Brain pericyte (primary cell): ENCODE measurements around the gene NNT.

Experiments used
- DNase-seq: peaks from one replicate; pipeline ENCODE4 v3.0.0-alpha.2; 2012; ENCODE audit warnings: low read depth, low spot score

NNT gene

DNA sequence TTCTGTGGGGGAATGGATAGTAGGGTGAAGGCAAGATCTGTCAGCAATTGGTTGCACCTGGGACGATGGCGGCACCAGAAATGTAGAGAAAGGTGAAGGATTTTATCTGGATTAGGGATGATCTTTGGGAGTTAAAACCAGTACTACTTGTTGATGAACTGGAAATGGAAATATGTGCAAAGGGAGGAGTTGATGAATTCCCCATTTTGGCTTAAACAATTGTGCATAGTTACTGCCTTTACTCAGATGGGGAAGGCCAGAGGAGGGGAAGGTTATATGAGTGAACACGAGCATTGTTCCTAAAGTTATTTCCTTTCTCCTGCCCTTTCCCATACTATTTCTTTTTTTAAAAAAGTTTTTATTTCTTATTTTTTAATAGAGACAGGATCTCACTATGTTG lies 19.1 kb downstream of the NNT start:
- no peak for DNase-seq

DNA sequence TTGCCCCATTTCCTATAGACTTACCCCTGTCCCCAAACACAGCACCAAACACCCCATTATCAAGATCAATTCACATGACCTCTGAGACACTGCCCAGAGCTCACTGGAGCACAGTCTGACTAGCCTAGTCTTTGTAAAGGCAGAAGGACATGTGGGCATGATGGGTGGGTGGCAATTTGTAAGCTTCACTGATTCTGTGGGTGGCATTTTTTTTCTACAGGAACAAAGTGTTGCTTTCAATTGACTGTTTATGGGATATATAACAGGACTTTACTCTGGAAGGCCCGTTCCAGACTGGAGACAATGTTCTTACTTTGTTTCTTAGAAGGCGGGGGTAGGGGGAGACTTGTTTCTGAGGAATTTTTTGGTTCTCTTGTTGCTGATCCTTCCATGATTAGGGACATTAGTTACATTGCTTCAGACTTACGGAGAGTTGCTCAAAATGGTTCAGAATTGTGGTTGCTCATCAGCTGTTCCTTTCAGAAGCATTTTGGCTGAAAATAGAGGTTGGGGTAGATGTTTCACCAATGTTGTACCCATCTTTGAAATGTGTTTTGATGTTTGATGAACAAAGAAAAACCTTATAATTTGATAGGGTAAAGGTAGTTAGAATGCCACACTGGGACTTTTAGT lies 20.2 kb downstream of the NNT start:
- no peak for DNase-seq

DNA sequence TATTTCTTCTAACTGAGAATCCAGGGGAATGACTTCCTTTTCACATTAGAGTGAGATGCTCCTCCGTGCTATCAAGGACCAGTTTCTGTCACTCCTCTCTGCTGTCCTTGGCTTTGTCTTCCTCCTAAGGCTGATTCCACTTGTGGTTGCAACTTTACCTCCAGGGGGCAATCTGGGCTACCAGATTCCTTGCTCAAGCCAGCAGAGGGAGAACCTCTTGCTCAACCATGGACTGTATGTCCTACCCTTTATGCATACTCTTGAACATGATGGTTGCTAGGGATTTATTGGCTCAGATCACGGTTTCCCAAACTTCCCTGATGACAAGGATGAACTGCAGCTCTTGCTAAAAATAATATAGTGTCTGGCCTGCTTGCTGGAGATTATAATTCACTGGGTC lies 24.0 kb downstream of the NNT start:
- DNase-seq: no peak

DNA sequence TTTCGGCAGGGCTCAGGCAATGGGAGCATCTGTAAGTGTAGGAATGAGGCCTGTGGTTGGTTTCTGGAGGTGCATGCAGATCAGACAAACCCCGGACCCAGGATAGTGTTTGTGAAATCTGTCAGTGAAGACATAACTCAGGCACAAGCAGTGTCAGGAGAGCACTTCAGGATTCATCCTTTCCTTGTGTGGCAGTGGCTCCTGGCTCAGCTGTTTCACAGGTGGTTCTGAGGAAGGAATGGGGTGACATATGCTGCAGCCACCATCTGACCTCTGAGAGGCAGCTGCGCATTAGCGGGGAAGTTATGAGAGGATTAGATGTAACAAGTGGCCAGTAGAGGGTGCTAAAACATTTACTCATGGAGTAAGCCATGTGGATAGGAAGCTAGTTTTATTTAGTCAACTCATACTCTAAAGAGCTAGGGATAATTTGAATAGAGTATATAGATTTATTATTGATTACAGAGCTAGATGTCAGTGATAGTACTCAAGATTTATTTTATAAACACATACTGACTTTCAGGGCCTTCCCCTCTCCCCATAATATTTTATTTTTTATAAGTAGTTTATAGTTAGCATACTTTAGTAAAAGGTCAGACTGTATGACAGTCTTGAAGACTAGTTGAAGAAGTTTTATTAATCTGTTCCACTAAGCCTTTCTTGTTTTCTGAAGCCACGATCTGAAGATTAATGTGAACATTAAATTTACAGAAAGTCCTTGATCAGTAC lies 28.4 kb downstream of the NNT start:
- peak; percentile 34 for DNase-seq

DNA sequence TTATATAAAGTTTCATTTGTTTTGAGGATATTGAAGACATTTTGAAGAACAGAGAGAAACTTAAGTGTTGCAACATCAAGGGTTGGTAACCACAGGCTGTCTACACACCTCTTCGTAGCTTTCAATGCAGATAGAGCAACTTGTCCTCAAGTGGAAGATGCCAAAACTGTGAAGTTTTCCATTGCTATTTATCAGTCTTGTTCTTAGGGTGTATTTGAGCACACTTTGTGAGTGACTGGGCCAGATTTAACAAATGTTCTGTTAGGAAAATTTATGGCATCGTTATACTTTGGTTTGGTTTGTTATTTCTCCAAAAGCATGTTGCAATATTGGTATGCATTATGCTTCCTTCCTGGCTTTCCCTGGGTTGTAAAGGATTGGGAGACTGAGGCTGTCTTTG lies 31.6 kb downstream of the NNT start:
- no peak for DNase-seq

DNA sequence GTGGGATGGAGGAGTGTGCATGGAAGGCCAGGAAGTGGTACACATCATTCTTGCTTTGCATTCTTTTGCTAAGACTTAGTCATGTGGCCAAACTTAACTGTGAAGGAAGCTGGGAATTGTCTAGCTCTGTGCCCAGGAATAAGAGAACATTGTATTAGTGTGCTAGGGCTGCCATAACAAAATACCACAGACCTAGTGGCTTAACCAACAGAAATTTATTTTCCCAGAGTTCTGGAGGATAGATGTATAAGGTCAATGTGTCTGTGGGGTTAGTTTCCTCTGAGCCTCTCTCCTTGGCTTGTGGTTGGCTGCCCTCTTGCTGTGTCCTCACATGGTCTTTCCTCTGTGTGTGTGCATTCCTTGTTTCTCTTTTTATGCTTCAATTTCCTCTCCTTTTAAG lies 32.4 kb downstream of the NNT start:
- DNase-seq: no peak

DNA sequence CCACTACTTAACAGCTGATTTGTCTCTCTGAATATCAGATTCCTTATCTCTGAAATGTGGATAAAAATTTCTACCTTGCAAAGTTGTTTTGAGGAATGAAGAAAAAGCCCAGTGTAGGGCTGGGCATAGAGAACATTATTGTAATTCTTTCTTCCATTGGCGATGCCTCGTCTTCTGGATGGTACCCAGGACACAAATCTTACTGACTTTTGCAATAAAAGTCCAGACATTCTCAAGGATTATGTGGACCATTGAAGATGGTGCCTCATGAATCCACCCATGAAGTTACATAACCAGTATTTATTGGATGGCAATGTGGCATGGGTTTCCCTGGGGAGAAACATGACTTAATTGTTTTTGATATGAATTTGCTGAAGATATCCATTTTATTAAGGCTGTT lies 33.1 kb downstream of the NNT start:
- DNase-seq: no peak

DNA sequence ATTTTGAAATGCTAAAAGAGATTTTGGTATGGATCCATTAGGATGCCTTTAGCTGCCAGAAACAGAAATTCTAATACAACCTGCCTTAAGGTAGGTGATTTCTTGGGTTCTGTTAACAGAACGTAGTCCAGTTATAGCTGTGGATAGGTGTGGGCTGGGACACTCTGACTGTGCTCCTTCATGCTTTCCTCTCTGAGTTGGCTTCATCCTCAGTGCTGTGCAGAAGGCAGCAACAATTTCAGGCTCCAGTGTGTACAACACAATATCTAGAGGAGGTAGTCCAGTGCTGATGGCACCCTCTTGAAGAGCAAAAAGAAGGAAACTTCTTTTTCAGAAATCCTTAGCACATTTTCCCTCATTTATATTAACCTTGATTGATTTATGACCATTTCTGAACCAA lies 34.4 kb downstream of the NNT start:
- no peak for DNase-seq

DNA sequence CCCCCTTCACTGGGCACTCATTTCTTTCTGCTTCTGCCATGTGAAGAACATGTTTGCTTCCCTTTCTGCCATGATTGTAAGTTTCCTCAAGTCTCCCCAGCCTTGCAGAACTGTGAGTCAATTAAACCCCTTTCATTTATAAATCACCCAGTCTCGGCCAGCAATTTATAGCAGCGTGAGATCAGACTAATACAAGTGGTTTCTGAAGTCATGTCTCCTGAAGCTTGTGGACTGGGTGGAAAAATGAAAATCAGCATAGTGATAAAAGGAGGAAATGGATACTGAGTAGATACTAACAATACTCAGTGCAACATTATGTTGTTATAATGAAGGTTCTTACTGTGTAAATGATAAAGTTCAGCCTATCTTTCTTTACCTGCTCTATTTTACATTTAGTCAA lies 35.1 kb downstream of the NNT start:
- no peak for DNase-seq

DNA sequence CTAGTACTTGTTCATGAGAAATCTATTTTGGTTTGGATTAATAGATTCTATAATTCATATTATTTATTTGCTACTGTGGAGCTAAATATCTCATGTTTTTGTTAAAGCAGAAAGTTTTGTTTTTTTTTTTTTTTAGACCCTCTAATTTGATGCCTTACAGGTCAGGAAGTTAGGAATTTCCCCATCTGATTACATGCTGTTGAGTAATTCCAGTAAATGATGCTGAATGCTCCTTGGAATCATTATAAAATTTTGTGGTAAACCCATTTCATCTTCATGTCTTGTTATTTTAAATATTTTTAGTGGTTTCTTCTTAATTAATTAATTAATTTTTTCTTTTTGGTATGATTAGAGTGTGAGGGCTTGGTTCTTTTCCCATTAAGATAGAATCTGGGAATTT lies 35.6 kb downstream of the NNT start:
- DNase-seq: no peak

DNA sequence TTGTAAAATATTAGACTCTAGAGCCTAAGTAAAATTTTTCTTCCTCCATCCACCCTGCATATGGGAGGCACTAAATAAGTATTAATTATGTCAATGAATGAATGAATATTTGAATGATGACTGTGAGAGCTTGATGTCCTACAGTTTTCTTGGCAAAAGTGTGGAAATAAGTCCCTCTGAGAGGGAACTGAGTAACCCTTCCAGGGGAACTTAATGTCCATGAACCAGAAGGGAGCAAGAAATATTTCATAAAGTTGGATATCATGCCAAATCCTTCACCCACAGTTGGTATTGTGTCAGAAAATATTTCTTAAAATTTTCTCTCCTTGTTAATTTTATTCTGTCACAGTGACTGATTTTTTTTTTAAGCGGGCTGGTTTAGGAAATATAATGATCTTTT lies 36.6 kb downstream of the NNT start:
- no peak for DNase-seq

DNA sequence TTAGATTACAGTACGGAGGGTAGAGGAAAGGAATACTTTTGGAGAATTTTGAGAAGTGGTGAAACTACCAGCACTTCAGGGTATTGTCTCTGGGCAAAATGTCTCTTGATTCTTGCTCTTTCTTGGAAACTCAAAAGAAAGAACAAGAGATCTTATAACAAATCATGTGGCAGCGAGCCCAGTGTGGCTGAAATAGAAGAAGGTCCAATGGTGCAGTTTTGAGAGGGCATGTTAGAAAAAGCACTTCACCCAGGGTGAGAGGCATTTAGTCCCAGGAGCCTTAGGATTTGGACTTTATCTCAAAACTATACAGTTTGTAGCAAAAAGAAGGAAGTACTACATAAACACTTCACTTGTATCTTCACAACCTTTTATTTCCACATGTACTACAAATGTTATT lies 39.4 kb downstream of the NNT start:
- no peak for DNase-seq

DNA sequence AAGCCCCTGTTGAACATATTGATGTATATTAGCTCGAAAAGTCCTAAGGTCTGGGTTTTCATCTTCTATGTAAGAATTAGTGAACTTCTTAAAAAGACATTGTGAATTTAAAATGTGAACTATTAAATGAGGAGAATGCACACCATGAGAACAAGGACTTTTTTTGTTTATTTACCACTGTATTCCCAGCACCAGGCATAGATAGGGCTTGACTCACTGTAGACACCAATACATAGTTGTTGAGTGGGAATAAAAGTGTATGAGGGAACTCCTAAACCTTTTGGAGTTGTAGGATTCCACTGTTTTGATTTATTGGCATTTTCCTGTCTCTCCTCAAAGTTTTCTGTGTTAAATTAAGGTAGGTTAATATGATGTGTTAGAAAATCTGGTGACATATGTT lies 40.3 kb downstream of the NNT start:
- DNase-seq: no peak

DNA sequence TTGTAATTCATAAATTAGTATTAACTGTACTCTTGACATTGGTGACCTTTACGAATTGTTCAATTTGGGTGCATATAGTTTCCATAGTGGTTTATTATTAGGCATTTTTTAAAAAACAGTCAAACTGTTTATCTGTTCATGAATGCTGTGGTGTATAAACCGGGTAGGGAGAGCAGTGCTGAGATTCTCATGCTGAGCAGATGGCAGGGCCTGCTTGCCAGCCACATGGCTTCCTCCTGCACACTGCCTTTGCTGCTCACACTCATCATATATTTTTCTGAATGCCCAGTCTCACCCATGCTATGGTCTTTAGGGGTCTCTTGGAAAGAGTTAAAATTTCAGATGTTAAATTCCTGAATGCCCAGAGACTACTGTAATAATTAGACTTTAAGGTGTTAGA lies 40.8 kb downstream of the NNT start:
- DNase-seq: no peak

DNA sequence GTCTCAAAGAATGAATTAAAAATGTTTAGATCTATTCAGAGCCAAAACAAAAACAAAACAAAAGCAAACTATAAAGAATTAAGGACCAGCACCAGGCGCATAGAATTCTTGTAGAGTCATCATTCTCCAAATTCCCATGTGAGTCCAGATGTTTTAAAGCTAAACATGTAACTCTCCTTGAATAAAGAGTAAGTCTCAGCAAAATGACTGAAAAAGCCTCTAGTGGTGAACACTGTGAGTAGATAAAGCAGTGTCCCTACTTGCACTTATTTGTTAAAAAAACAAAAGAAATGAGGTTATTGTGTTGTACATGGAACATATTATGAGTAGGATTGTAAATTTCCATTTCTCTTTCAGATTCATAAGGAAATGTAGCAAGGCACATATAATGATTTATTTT lies 44.0 kb downstream of the NNT start:
- DNase-seq: peak; percentile 32

DNA sequence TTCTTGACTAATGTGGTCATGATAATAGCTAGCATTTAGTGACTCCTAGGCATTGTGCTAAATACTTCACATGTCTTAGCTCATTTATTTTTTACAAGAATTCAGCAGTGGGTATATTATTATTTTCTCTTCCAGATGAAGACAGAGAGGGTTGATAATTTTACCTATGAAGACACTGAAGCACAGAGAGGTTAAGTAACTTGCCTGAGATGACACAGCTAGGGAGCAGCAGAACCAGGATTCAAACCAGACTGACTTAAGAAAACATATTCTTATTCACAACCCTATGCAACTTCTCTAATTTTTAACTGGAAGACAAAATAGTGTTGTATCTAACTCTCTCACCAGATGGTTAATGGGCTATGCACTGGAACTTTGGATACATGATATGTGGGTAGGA lies 44.8 kb downstream of the NNT start:
- no peak for DNase-seq

DNA sequence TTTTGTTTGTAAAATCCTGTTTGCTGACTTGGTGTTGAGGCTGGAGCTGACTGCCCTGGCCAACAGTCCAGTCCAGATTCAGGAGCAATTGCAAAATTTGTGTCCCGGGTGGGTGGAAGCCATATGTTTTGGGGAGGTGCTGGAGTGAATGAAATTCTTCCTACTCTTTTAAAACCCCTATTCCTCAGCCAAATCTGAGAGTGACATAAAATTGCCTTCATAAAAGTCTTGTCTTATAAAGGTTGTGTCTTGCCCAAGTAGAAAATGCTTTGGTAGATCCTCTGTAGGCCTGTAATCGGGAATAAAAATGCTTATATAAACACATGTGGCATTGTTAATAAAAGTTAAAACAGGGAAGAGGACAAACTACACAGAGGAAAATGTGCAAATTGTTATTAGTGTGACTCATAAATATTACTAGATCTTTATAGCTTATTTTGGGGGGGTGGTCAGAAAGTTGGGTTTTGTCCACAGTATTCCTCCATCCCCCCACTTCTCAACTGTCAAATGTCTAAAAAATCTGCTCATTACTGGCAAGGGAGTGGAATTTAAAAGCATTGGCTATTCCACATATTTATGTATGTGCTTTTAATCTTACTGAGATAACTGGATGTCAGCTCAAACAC lies 45.6 kb downstream of the NNT start:
- DNase-seq: no peak

DNA sequence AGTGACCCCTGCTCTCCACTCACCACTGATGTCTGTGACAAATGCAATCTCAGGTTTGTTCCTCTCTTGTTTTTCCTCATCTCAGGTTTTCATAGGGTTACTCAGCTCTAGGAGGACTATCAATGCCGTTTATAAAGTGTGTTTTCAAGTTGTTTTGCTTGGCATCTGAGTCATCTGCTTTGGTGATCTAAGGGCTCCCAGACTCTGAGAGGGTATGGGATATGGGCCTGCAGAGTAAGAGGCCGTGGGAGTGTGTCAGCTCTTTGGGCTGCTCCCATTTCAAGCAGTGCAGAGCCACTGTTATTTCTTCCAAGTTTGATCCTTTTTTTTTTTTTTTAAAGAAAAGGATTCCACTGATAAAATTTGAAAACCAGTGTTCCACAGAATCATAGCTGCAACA lies 46.3 kb downstream of the NNT start:
- DNase-seq: peak; percentile 76

DNA sequence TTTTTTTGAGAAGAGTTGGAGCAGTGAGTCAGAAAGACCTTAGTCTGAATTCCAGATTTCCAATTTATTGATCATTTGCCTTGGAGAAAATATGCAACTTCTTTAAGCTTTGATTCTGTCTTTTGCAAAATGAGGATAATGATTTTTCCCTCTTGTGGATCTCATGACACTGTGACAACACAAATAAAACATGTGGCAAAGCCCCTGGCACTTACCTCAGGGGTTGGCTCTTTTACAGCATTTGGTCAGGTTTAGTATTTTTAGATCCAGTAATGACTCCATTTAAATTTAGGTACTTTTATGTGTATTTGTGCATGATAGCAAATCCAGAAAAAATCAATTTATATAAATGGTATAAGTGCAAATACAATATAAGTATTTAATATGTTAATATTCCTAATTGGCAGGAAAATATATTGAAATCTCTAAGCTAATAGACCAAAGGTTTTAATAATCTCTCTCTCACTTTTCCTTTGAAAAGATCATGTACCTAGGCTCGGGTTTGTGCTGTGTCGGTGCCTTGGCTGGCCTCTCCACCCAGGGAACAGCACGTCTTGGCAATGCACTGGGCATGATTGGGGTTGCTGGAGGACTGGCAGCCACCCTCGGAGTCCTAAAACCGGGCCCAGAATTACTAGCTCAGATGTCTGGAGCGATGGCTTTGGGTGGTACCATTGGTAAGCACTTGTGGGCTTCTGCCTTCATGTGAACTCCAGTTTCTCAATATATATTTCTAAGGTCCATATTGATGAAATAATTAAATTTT lies 49.7 kb downstream of the NNT start:
- DNase-seq: no peak

DNA sequence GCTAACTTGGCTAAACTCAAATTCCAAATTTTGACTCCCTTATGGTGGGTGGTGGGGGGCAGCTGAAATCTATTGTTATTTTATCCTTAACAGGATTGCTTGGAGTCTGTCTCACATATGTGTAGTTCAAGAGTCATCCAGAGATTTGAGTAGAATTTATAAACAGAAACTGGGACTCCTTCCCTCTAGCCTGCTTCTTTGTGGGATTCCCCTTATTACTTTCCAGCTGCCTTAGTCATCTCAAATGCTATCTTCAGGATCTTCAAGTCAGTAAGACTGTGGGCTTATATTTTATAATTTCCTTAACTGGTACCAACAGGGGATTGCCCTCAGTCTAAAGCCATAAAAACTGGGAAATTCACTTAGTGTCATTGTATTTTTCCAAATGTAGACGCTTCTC lies 55.5 kb downstream of the NNT start:
- DNase-seq: no peak

DNA sequence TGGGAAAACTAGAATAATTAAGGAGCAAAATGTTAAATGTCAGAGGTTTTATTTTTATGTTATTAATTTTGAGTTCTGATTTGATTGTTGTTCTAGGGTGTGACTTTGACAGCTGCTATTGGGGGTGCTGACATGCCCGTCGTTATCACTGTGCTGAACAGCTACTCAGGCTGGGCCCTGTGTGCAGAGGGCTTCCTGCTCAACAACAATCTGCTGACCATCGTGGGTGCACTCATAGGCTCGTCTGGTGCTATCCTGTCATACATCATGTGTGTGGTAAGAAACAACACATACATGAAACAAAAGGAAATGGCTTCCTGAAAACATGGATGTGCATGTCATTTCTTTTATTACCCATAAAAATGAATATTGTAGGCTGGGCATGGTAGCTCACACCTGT lies 56.1 kb downstream of the NNT start:
- DNase-seq: no peak

DNA sequence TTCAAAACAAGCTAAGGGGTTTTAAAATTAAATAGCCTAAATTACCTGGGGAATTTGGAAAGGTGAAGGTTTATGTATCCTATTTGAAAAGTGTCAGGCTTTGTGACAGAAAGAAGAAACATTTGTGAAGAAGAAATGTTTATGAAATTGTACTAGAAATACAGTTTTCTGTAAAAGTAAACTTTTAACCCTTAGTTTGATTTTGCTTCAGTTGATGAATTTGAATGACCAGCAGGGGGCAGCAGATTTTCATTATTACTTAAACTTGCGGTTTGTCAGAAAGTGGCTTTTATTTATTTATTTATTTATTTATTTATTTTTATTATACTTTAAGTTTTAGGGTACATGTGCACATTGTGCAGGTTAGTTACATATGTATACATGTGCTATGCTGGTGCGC lies 58.1 kb downstream of the NNT start:
- no peak for DNase-seq

DNA sequence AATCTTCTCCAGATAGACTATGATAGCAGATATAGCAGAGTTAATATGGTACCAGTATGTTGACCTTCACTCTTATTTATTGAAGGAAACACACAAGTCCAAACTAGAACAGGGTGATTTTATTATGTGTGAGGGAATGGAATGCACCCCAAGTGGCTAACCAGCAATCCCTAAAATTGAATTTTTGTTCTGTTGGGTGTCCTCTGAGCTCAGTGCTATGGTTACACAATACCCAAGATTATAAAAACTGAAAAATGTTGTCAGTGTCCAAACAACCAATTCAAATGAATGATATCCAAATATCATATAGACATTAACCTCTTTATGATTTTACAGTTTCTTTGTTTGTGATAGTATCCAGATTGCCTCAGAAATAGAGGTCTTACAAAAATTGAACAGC lies 60.9 kb downstream of the NNT start:
- DNase-seq: no peak
